ENCODE measurements around the gene VPS50. TPM values are rescaled to one million over a fixed set of nuclear protein-coding genes. Genes with fewer than 3 reads are reported as not detected.

VPS50 gene
- total RNA-seq, 1 donor from 2014 or later, result 11.6 TPM

DNA sequence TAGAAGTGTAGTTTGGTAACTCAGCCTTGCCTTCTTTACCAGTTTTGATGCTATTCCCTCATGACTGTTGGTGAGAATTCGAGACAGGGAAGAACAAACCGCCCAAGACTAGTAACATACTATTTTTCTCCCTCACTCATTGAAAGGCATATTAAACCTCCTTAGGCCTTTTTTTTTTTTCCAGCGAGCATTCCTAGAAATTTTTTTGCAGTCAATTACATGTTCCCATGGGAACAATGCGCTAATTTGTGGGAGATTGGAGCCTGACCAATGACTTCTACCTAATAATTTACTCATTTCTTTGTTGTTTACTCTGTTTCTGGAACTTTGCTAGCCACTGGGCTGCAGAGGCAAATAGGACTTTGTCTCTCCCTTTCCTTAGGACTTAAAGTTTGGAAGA is 6.0 kb downstream of the VPS50 start:
- DNase-seq (ENCODE audit: low spot score), result no peak
- no peak for ATAC-seq

DNA sequence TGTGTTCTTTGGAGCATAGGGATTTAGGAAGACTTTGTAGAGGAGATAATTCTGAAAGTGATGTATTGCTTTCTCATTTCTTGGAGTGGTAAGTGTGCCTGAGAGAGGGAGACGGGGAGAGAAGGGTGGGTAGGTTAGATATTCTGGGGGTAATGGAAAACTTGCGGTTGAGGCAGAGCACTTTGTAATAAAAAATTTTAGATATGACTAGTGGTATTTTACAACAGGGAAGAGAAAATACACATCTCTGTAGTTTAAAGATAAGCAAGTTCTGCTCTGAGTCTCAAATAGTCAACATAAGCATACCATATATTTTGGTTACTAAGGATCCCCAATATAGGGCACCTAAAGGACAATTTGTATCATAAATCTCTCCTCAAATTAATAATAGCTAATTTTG is 6.6 kb downstream of the VPS50 start:
- no peak for ATAC-seq
- DNase-seq (ENCODE audit: low spot score), result no peak

DNA sequence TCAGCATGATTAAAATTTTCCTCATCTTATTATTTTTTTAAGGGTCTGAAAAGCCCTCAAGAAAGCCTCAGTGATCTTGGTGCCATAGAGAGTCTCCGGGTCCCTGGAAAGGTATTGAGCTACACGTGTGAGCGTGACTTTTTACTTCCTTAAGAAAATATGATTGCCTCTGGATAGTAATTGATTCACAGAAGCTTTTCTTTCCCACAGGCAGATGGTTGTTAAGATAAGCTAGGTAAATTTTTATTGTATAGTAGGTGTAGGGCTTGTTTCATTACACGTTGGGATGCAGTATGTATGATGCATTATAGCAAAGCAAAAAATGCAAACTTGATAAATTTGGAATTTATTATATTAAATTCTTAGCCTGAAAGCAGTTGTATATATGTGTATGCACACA is 7.7 kb downstream of the VPS50 start:
- ATAC-seq, result no peak
- DNase-seq (ENCODE audit: low spot score), result no peak

DNA sequence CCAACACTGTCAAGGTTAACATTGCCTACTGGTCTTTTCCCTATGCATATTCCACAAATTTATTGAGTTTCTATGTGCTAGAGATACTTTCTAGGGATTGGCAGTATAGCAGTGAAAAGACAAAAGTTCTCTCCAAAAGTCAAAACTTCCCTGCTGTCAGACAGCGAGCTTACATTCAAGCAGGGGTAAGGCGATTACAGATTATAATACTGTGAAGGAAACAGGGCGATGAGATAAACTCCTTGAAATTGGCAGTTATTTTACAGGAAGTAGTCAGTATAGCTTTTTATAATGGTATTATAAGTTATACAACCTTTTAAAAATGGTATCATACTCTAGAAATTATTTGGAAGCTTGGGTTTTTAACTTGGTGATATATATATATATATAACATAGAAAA is 9.9 kb downstream of the VPS50 start:
- no peak for ATAC-seq
- no peak for DNase-seq (ENCODE audit: low spot score)

DNA sequence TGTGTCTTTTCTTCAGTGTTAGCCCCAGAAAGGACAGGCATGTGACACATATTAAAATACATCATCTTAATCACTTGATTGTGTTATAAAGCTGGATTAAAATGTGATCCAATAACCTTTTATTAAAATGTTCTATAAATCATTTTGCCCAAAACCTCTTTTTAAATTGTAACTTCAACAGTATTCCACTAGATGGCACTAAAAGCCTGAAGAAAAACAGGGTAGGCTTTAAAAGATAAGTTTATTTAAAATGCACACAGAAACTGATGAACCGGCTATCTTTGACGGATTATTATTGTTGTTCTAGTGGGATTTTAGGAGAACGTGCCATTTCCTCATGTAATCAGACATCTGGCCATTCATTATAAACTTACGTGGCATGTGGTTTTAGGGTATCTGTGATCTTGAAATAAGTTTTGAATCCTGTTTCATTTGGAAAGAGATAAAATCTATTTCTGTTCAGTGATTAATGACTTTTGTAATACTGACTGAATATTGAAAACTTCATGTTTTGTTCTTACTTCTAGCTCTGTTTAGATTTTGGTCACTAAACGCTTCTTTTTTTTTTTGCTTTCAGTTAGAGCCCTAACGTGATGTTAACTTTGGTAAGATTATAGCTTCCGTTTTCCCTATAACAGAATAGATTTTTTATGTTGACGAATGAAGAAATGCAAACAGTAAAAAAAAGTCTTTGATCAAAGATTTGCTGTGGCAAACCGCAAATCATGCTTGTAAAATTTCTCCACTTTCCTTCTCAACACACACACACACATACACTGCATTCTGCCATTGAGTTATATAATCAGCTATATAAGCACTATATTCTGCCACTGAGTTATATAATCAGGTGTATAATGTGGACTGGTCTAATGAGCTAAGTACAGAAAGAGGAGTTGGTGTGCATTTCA is 13.6 kb downstream of the VPS50 start:
- ATAC-seq (peak; percentile 85), DNase-seq (ENCODE audit: low spot score) (no peak)

DNA sequence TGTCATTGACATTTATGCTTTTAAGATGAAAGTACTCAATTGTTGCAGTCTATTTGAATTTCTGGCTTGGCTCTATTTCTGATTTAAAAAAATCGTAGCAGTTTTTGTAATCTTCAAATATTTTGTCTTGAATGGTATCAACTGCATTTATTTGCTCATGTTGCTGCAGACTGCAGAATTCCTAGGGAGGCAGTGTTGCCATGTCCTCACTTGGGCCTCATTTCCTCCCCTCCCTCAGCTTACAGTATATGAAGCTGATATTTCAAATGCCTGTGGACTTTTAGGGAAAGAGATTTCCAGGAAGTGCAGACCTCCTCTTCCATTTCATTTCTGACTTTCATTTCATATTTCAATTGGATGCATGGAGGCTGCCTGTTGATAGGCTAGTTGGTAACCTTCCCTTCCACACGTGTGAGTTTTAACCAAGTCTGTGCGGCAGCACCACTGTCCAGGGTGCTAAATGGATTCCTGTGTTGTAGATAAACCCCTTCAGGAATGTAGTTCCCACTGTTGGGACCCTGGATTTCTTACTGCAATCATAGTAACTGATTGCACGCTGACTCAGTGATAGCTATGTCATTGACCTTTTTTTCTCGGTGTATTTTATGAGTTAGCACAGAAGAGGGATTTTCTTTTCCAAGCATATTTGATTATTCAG is 17.5 kb downstream of the VPS50 start:
- DNase-seq (ENCODE audit: low spot score) (no peak), ATAC-seq (no peak)

DNA sequence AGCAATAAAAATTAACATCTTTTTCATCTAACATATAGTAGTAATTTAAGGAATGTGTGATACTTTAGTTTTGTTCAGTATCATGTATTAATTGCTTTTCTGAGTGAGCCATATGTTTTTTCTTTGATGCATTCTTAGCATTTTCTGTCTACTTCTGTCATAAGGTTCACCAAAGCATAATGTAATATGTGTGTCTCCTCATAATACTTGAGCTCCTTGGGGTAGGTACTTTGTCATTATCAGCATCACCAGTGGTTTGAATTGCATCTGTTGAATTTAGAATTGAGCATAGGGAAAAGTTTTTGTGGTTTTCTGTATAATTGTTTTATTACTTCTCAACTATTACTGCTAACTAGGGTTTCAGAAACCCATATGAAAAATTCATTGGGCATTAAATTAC is 26.5 kb downstream of the VPS50 start:
- no peak for DNase-seq (ENCODE audit: low spot score)
- no peak for ATAC-seq

DNA sequence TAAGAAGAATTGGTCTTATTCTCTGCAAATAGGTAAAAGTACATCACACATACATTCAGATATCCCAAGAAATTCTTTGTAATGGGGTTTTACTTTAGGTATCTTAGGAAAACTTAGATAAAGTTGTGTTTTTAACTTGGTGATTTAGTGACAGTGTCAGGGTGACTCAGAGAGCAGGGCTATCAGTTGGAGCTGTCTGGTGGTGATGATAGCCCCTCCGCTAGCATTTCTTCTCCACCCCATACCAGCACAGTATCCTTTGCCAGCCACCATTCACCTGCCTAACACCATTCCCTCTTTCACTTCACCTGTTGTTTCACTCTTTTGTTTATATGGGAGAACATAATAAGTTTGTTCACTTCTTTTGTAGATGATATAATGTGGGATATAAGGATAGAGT is 30.4 kb downstream of the VPS50 start:
- ATAC-seq, result no peak

DNA sequence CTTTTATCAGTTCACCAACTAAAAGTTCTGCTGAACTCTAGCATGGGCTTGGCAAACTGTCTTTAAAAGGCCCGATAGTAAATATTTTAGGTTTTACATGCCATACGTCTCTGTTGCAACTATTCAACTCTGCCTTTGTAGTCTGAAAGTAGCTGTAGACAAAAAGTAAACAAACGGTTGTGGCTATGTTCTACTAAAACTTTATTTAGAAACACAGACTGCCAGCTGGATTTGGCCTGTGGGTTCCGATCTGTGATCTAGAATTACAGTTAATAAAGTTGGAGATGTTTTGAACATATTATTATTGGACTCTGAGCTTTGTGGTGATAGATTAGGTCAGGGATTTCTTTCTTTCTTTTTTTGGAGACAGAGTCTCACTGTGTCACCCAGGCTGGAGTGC is 33.1 kb downstream of the VPS50 start:
- no peak for DNase-seq (ENCODE audit: low spot score)
- ATAC-seq, result no peak

More for the DNA sequence above, 30.4 kb downstream of the VPS50 start:
- DNase-seq (ENCODE audit: low spot score), result no peak

DNA sequence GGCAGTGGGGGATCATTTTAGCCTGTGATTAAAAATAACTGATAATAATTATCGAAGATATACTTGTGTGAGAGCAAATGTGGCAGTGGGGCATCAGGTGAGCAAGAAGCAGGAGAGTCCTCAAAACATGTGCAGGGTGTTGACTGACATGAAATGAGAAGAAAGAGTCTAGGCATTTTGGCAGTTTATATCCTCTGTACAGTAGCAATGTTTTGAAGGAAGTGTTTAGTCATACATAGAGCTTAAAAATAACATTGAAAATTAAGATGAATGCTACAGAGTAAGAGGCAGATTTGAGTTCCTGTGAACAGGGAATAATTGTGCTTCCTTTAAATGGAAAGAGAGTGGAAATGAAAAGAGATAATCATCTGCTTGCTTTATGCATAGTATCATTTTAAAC is 47.4 kb downstream of the VPS50 start:
- DNase-seq (ENCODE audit: low spot score) (no peak), ATAC-seq (no peak)

DNA sequence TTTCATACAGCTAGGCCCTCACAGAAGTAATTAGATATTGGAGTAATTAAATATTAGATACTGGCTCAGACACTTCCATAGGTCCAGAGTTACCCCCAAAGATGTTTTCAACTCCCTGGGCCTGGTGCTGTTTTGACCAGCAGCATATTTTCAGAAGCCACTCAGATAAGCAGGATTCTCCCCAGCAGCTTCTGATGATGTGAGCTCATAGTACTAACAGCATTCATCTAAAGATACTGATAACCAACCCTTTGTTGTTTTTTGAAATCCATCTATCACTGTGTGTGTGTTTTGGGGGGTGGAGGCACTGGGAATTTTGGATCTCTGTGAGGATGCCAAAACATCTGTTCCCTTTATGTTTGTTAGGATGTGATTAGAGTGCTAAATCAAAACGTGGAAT is 52.7 kb downstream of the VPS50 start:
- no peak for ATAC-seq
- DNase-seq (ENCODE audit: low spot score), result no peak

DNA sequence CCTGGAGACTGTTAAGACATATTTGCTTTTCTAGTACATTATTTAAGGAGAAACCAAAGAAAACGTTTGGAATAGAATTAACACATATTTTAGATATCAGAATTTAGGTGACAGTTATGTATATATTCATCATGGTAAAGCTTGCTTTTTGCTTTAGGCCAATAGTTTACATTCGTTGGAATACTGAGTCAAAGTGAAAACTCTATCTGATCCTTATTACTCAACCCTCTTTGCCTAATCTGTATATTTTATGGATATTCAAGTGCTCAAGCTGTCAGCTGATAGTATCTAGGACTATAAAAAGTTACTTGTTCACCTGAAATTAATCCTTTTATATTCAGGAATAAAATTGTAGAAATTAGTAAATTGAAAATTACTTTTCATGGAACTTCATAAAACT is 61.1 kb downstream of the VPS50 start:
- ATAC-seq (no peak), DNase-seq (ENCODE audit: low spot score) (no peak)

DNA sequence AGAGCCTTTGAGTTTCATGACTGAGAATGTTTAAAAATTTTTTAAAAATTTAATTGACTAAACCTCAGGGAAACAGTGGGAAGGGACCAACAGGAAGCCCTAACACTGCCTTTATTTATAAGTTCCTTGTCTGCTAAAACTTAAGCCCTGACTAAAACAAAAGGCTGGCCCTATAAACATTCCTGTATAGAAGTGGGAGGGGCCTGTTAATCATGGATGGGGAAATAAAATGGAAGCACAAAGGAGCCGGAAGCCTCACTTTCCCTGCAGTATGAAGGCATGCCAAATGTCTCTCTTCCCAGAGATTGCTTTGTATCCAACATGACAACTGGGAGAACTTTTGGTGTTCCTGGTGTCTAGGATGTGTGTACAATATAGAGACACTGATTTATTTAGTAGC is 66.0 kb downstream of the VPS50 start:
- no peak for DNase-seq (ENCODE audit: low spot score)
- ATAC-seq, result no peak

DNA sequence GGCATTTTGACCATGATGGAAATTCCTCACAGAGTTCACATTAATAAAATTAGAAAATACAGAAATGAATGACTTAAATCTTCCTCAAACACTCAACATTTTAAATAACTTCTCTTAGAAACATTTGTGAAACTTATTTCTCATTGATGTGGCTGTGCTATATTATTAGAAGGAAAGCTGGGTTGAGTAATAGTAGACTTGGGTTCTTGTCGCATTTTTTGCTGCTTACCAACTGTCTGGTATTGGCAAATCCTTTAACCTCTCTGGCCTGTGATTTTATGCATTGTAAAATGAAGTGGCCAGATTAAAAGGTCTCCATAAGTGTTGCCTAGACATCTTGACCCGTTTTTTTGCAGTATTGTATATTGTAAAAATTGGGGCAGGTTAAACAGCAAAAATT is 66.5 kb downstream of the VPS50 start:
- ATAC-seq (no peak), DNase-seq (ENCODE audit: low spot score) (no peak)

DNA sequence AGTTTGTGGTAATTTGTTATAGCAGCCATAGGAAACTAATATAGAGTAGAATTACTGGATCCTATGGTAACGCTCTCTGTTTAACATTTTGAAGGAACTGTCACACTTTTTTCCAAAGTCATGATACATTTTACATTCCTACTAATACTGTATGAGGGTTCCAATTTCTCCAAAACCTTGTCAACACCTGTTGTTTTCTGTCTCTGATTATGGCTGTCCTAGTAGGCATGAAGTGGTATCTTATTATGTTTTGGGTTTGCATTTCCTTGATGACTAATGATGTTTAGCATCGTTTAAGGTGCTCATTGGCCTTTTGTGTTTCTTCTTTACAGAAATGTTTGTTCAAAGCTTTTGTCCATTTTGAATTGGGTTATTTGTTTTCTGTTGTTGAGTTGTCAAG is 69.6 kb downstream of the VPS50 start:
- ATAC-seq, result no peak
- no peak for DNase-seq (ENCODE audit: low spot score)

DNA sequence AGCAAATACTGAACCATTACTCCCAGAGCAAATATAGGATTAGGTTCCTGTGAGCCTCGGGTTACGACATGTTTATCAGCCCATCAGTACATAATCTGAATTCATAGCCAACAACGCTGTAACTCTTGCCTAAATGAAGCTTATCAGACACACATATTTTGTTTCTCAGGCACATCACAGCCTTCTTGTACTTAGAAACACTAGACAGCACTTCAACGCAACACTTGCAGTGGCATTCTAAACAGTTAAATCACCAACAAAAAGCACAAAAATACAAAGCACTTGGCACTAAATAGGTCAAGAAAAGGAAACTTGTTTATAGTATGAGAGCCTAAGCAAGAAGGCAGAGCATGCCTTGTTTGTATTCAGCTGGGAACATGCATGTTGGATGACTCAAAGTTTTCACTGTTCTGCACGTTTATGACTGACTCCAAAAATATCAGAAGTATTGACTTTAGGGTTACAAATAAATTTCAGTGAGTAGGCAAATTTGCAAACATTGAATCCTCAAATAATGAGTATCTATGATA is 75.0 kb downstream of the VPS50 start:
- DNase-seq (ENCODE audit: low spot score) (no peak), ATAC-seq (no peak)

DNA sequence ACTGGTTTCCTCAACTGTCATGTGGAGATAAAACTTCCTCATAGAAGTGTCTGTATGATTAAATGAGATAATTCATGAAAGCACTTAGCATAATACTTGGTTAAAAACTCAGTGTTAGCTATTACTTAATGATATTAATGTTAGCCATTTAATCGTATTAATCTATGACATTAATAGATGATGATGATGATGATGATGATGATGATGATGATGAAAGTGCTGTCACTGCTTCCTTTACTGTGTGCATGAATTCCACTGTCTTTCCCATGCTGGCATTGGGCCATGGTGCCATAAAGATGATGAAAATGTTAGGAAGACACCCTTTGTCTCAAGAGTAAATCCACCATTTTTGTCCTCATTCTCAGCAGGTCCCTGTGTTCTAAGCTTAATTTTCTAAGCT is 75.8 kb downstream of the VPS50 start:
- ATAC-seq (no peak), DNase-seq (ENCODE audit: low spot score) (no peak)

DNA sequence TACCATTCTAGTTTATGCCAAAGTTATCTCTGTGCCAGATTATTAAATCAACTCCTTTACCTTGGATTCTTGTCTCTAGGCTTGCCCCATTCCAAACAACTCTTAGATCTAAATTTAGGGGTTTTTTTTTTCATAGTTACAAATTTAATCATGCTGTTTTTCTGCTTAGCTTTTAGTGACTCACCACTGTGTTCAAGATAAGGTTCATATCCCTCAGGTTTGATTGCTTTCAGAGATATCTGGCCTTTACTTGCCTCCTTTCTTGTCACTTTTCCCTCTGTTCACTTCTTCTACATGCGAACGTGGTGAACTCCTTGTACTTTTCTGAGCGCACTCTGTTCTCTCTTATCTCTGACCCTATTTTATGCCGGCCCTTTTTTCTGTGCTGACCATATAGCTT is 78.2 kb downstream of the VPS50 start:
- DNase-seq (ENCODE audit: low spot score) (no peak), ATAC-seq (no peak)

DNA sequence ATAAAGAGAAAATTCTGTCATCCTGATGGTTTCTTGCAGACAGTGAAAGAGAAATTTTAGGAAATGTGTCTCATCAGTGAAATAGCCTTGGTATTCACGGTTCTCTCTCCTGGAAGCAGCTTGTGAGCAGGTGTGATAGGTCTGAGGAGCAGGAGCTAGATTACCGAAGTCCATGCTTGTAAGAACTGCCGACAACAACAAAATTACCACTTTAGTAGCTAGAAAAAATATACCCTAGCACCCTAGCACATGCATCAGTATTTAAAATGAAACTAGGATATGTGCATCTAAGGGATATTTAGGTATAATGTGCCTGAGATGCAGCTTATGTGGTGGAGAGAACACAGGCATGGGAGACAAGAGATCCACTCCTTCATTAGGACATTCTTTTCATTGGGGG is 82.3 kb downstream of the VPS50 start:
- no peak for ATAC-seq

DNA sequence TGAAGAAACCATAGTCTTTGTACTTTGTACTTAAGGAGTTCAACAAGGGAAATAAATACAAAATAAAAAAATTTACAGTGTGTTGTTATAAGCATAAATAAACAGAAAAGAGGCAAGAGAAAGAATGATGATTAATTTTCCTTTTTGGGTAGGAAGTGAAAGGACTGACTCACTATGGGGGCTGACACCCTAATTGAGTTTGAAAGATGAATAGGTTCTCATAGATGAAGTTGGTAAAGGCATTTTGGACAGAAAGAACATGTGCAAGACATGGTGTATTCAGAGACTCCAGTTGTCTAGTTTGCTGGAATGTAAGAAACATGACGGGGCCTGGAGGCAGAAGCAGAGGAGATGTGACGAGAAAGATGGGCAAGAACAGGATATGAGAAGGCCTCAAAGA is 83.7 kb downstream of the VPS50 start:
- DNase-seq (ENCODE audit: low spot score), result no peak
- no peak for ATAC-seq

More for the DNA sequence above, 82.3 kb downstream of the VPS50 start:
- DNase-seq (ENCODE audit: low spot score), result no peak

DNA sequence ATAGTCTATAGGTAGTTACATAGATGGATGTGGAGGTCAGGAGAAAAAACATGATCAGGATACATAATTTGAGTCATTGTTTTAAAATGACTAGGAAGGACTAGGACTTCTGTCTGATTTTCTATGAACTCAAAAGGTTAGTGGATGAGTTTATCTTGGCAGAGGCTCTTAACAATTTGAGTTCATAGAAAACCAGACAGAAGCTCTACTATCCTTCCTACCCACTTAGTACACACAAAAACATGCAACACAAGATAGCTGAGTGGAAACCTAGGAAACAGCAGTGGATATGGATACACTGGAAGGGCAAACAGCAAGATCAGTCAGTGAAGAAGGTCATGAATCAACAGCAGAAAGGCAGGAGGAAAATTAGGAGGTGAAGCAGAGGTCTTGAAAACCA is 84.6 kb downstream of the VPS50 start:
- no peak for ATAC-seq

DNA sequence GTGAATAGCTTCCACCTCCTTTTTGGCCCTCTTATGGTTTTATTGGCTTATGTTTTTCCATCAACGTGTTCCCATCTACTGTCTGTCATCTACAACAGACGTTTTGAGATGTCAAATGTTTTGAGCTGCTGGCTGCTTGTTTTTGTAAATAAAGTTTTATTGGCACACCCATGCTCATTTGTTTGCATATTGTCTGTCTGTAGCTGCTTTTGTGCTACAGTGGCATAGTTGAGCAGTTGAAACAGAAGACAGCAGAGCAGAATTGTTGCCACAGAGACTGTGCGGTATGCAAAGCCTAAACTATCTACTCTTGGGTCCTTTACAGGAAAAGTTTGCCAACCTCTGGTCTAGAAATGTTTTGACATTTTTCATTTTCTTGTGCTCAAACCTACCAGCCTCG is 88.7 kb downstream of the VPS50 start:
- no peak for DNase-seq (ENCODE audit: low spot score)

More for the DNA sequence above, 84.6 kb downstream of the VPS50 start:
- no peak for DNase-seq (ENCODE audit: low spot score)

More for the DNA sequence above, 88.7 kb downstream of the VPS50 start:
- no peak for ATAC-seq
